Thoracic aorta (tissue), 2 donors: ENCODE results near the gene MAP9. TPM values are rescaled to one million over a fixed set of nuclear protein-coding genes. Genes with fewer than 3 reads are reported as not detected.
"Not testable (repeated sequence)": the region's sequence is repeated elsewhere in the genome, so short reads cannot be mapped to it uniquely, and the experiment has no call there.

ENCODE experiments used
- ATAC-seq: fragments of 150-250 bp; one replicate; pipeline ENCODE4 v1.8.0; 2017; ENCODE audit warnings: low read depth; ENCODE audit not compliant: insufficient number of reproducible peaks, low FRiP score
- DNase-seq: peaks from one replicate; pipeline ENCODE4 v3.0.0-alpha.2; 2020; ENCODE audit warnings: low spot score
- H3K27ac ChIP-seq, 2 donors: fragments of 200-600 bp; sonication (generic); 1 replicate in 1 of 2; 2 replicates in 1 of 2; pipeline ENCODE4 v1.5.1; 2016; ENCODE audit warnings: mild to moderate bottlenecking in 2 of 2, moderate library complexity in 2 of 2
- H3K27me3 ChIP-seq: fragments of 200-600 bp; sonication (generic); replicated peaks from 2 replicates; pipeline ENCODE4 v1.6.0; 2016; ENCODE audit warnings: mild to moderate bottlenecking; ENCODE audit not compliant: insufficient read depth
- H3K36me3 ChIP-seq: fragments of 200-600 bp; sonication (generic); one replicate; pipeline ENCODE4 v1.5.1; 2016
- H3K4me1 ChIP-seq, 2 donors: fragments of 200-600 bp; sonication (generic); 1 replicate in 1 of 2; 2 replicates in 1 of 2; pipeline versions ENCODE4 v1.5.1 to v1.6.0; 2016; ENCODE audit warnings: low read depth in 2 of 2, mild to moderate bottlenecking in 1 of 2; ENCODE audit not compliant: control insufficient read depth in 1 of 2
- H3K4me3 ChIP-seq: fragments of 200-600 bp; sonication (generic); 2 replicates; pipeline ENCODE4 v1.5.1; 2016; ENCODE audit warnings: mild to moderate bottlenecking
- H3K9me3 ChIP-seq: fragments of 200-600 bp; sonication (generic); 2 replicates; pipeline ENCODE4 v1.5.1; 2016
- CTCF ChIP-seq: fragments of 200-600 bp; sonication (generic); IDR thresholded peaks from one replicate; pipeline ENCODE4 v1.5.1; 2019; ENCODE audit warnings: antibody characterized with exemption
- total RNA-seq, 2 donors: library from RNA; depleted of rRNA; stranded (reverse); fragments of >200 nt; gene quantifications; one replicate each; pipeline versions ENCODE4 v1.1.0 to v1.2.3, GENCODE V29; 2016

The MAP9 gene
- total RNA-seq, 2 donors from 2014 or later = 12.9 to 22.5 TPM

- Histone ChIP-seq H3K4me3 (no peak overlapping the region), H3K9me3 (no peaks in the 10 kb centered on the region), H3K27me3 (no peaks in the 10 kb centered on the region), H3K36me3 (no peaks in the 10 kb centered on the region), H3K4me1 (no peaks in the 10 kb centered on the region), H3K27ac (no peak overlapping the region)
- TF ChIP-seq CTCF = no peak
- ATAC-seq = no peak
- no peak for DNase-seq
Observed at GRCh38 chr4:155319516-155319915, 57.2 kb downstream of the MAP9 start.

GRCh38 chr4:155312027-155312426, 64.7 kb downstream of the MAP9 start:
- not testable (repeated sequence) for DNase-seq, H3K27ac ChIP-seq, ATAC-seq, H3K4me1 ChIP-seq, H3K4me3 ChIP-seq, H3K9me3 ChIP-seq, H3K27me3 ChIP-seq, H3K36me3 ChIP-seq

GRCh38 chr4:155307731-155308277, 69.0 kb downstream of the MAP9 start:
- no peaks in the 10 kb centered on the region for H3K9me3 ChIP-seq
- TF ChIP-seq CTCF = no peak
- no peaks in the 10 kb centered on the region for H3K27me3 ChIP-seq
- no peak overlapping the region for H3K27ac ChIP-seq
- no peaks in the 10 kb centered on the region for H3K4me1 ChIP-seq
- no peak overlapping the region for H3K4me3 ChIP-seq
- no peaks in the 10 kb centered on the region for H3K36me3 ChIP-seq
- ATAC-seq = no peak
- no peak for DNase-seq

- Histone ChIP-seq H3K36me3 (no peaks in the 10 kb centered on the region), H3K27me3 (no peaks in the 10 kb centered on the region), H3K9me3 (no peaks in the 10 kb centered on the region), H3K4me1 (no peaks in the 10 kb centered on the region), H3K27ac (no peak overlapping the region), H3K4me3 (no peak overlapping the region)
- DNase-seq (no peak), ATAC-seq (no peak)
- TF ChIP-seq CTCF = no peak
Observed at GRCh38 chr4:155305619-155306018, 71.1 kb downstream of the MAP9 start.

GRCh38 chr4:155304375-155304774, 72.4 kb downstream of the MAP9 start:
- DNase-seq (no peak), ATAC-seq (no peak)
- H3K4me1 ChIP-seq = no peaks in the 10 kb centered on the region
- H3K4me3 ChIP-seq = no peak overlapping the region
- H3K36me3 ChIP-seq = no peaks in the 10 kb centered on the region
- no peaks in the 10 kb centered on the region for H3K27me3 ChIP-seq
- no peak for TF ChIP-seq CTCF
- H3K9me3 ChIP-seq = no peaks in the 10 kb centered on the region
- H3K27ac ChIP-seq = no peak overlapping the region

DNA sequence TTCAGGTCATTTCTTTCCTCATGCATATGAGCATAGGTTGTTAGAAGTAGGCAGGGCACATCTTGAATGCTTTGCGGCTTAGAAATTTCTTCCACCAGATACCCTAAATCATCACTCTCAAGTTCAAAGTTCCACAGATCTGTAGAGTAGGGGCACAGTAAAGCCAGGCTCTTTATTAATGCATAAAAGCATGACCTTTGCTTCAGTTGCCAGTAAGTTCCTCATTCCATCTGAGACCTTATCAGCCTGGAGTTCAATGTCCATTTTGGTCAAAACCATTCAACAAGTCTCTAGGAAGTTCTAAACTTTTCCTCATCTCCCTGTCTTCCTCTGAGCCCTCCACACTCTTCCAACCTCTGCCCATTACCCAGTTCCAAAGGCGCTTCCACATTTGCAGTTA, 77.7 kb downstream of the MAP9 start:
- no peaks in the 10 kb centered on the region for H3K27me3 ChIP-seq

More for the DNA sequence above, 77.7 kb downstream of the MAP9 start:
- Histone ChIP-seq H3K9me3 (no peaks in the 10 kb centered on the region), H3K4me3 (no peak overlapping the region), H3K4me1 (no peaks in the 10 kb centered on the region), H3K36me3 (no peaks in the 10 kb centered on the region), H3K27ac (no peak overlapping the region)
- TF ChIP-seq CTCF = no peak
- DNase-seq (no peak), ATAC-seq (no peak)
